ENCODE results near the gene ADK. TPM values are rescaled to one million over a fixed set of nuclear protein-coding genes. Genes with fewer than 3 reads are reported as not detected.

Gene ADK
- total RNA-seq, 1 experiment from 2014 or later = 159 TPM

DNA sequence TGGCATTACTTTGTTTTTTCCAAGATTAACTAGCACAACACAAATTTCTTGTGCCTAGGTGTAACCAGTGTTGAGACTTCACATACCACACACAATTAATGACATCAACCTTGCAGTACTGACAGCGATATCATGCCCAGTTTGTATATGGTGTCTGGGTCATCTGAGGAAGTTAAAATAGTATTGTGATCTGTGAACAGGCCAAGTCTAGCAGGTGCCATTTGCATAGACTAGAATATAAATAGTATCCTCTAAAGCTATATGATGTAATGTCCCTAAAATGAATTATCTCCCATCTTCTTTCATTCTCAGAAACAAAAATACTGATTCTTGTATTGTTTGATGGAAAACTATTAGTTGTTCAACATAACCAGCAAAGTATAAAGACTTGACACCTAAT lies 499.6 kb downstream of the ADK start:
- ChIA-PET POLR2A (ENCODE audit: unreplicated experiment) (no interaction called here), CTCF (no interaction called here)
- Histone ChIP-seq H3K4me2 (no peak overlapping the region), H3K4me1 (replicated peaks; ENCODE audit: insufficient read depth) (no peaks in the 10 kb centered on the region), H2AFZ (no peak overlapping the region), H3K36me3 (ENCODE audit: low read depth) (no peaks in the 10 kb centered on the region), H3K27me3 (ENCODE audit: insufficient read depth, low read depth) (no peaks in the 10 kb centered on the region), H3K27ac (no peak overlapping the region), H4K20me1 (ENCODE audit: insufficient read depth) (no peaks in the 10 kb centered on the region), H3K9me2 (ENCODE audit: insufficient read depth) (no peaks in the 10 kb centered on the region; the same call in 1 of the 2 replicates), H3F3A (ENCODE audit: insufficient read depth, low read depth) (no peaks in the 10 kb centered on the region), H3K4me3 (no peak overlapping the region), H3K79me2 (ENCODE audit: low read depth) (no peaks in the 10 kb centered on the region), H3K9me3 (ENCODE audit: insufficient read depth, low read depth) (no peaks in the 10 kb centered on the region; the same call in 1 of the 2 replicates)
- no TSS peak for BruUV-seq (replicated peaks)
- DNase-seq = no peak
- intact Hi-C loops (cut with micrococcal nuclease; ENCODE audit: unreplicated experiment) = no loop called here
- no peak for TF ChIP-seq EZH2 (IDR thresholded peaks at IDR 0.05; ENCODE audit: low read depth)
- TF ChIP-seq, protein P1, sequence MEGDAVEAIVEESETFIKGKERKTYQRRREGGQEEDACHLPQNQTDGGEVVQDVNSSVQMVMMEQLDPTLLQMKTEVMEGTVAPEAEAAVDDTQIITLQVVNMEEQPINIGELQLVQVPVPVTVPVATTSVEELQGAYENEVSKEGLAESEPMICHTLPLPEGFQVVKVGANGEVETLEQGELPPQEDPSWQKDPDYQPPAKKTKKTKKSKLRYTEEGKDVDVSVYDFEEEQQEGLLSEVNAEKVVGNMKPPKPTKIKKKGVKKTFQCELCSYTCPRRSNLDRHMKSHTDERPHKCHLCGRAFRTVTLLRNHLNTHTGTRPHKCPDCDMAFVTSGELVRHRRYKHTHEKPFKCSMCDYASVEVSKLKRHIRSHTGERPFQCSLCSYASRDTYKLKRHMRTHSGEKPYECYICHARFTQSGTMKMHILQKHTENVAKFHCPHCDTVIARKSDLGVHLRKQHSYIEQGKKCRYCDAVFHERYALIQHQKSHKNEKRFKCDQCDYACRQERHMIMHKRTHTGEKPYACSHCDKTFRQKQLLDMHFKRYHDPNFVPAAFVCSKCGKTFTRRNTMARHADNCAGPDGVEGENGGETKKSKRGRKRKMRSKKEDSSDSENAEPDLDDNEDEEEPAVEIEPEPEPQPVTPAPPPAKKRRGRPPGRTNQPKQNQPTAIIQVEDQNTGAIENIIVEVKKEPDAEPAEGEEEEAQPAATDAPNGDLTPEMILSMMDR (conservative IDR thresholded peaks at IDR 0.05) = no peak

DNA sequence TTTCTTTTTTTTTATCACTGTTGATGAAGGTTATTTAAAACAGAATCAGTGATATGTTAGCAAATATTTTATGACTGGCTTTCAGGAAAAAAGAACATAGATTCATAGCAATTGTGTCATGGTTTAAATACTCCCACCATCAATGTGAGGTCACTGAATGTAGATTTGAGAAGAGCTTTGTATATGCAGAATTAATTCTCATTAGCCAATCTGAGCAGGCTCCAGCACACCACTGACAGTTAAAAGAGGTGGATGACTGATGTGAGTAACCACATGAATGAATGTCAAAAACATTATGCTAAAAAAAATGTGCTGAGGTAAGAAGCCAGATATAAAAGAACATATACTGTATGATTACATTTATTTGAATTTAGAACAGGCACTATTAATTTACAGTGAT lies 500.5 kb downstream of the ADK start:
- Histone ChIP-seq H3K9me3 (ENCODE audit: insufficient read depth, low read depth) (no peaks in the 10 kb centered on the region), H3K4me2 (no peak overlapping the region), H3K4me3 (no peak overlapping the region), H2AFZ (no peak overlapping the region), H4K20me1 (ENCODE audit: insufficient read depth) (no peaks in the 10 kb centered on the region), H3F3A (ENCODE audit: insufficient read depth, low read depth) (no peaks in the 10 kb centered on the region), H3K36me3 (ENCODE audit: low read depth) (no peaks in the 10 kb centered on the region), H3K9me2 (ENCODE audit: insufficient read depth) (no peaks in the 10 kb centered on the region; the same call in 1 of the 2 replicates), H3K79me2 (ENCODE audit: low read depth) (no peaks in the 10 kb centered on the region), H3K4me1 (replicated peaks; ENCODE audit: insufficient read depth) (no peaks in the 10 kb centered on the region), H3K27ac (no peak overlapping the region), H3K27me3 (ENCODE audit: insufficient read depth, low read depth) (no peaks in the 10 kb centered on the region)
- CTCF ChIA-PET = no interaction called here
- intact Hi-C loops (cut with micrococcal nuclease; ENCODE audit: unreplicated experiment) = no loop called here
- DNase-seq = no peak
- TF ChIP-seq, protein P1 (conservative IDR thresholded peaks at IDR 0.05) = no peak
- TF ChIP-seq EZH2 (IDR thresholded peaks at IDR 0.05; ENCODE audit: low read depth) = no peak
- BruUV-seq (replicated peaks) = no TSS peak
- POLR2A ChIA-PET (ENCODE audit: unreplicated experiment) = no interaction called here

DNA sequence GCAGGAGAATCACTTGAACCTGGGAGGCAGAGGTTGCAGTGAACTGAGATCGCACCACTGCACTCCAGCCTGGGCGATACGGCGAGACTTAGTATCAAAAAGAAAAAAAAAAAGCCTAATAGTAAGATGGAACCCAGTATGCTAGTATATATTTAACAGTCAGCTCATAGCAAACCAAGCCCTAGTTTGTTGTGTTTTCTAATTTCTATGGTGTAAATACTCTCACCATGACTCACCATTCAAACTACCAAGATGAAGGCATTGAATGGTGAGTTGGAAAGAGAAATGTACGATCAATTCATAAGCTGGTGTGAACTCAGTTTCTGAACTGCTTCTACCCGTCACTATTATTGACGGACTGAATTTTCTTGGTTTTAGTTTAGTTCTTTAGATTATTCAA lies 501.6 kb downstream of the ADK start:
- H3K36me3 ChIP-seq (ENCODE audit: low read depth) = no peaks in the 10 kb centered on the region
- no peak for DNase-seq
- H3K9me2 ChIP-seq (ENCODE audit: insufficient read depth) = no peaks in the 10 kb centered on the region; the same call in 1 of the 2 replicates
- ChIA-PET POLR2A (ENCODE audit: unreplicated experiment) (no interaction called here), CTCF (interaction anchor here (0.7 kb wide), 1 partner anchor 891 kb away, joined by 3 read pairs; no protein-coding TSS in a partner anchor)
- no peaks in the 10 kb centered on the region for H3K79me2 ChIP-seq (ENCODE audit: low read depth)
- H3K27me3 ChIP-seq (ENCODE audit: insufficient read depth, low read depth) = no peaks in the 10 kb centered on the region
- H3F3A ChIP-seq (ENCODE audit: insufficient read depth, low read depth) = no peaks in the 10 kb centered on the region
- H3K4me2 ChIP-seq = no peak overlapping the region
- TF ChIP-seq, protein P1 (conservative IDR thresholded peaks at IDR 0.05) = no peak
- no peak for TF ChIP-seq EZH2 (IDR thresholded peaks at IDR 0.05; ENCODE audit: low read depth)
- no peaks in the 10 kb centered on the region for H3K9me3 ChIP-seq (ENCODE audit: insufficient read depth, low read depth)
- H2AFZ ChIP-seq = no peak overlapping the region
- no peak overlapping the region for H3K4me3 ChIP-seq
- no peak overlapping the region for H3K27ac ChIP-seq
- H3K4me1 ChIP-seq (replicated peaks; ENCODE audit: insufficient read depth) = no peaks in the 10 kb centered on the region
- H4K20me1 ChIP-seq (ENCODE audit: insufficient read depth) = no peaks in the 10 kb centered on the region
- intact Hi-C loops (cut with micrococcal nuclease; ENCODE audit: unreplicated experiment) = no loop called here
- no TSS peak for BruUV-seq (replicated peaks)
